Ishikawa (cell line): ENCODE measurements around the gene TAOK3.

Source experiments
- CEBPB ChIP-seq: IDR thresholded peaks from 2 replicates; pipeline ENCODE4 v1.6.1; 2012
- CREB1 ChIP-seq: IDR thresholded peaks from 2 replicates; pipeline ENCODE4 v1.6.1; 2012; ENCODE audit warnings: low read depth
- EGR1 ChIP-seq: IDR thresholded peaks from 2 replicates; pipeline ENCODE4 v1.6.1; 2012
- EP300 ChIP-seq: IDR thresholded peaks from 2 replicates; pipeline ENCODE4 v1.6.1; 2012; ENCODE audit warnings: borderline replicate concordance
- FOXM1 ChIP-seq: IDR thresholded peaks from 2 replicates; pipeline ENCODE4 v1.6.1; 2012; ENCODE audit warnings: low read depth, borderline replicate concordance
- NFIC ChIP-seq: IDR thresholded peaks from 2 replicates; pipeline ENCODE4 v1.6.1; 2012
- RAD21 ChIP-seq: IDR thresholded peaks from 2 replicates; pipeline ENCODE4 v1.6.1; 2012; ENCODE audit warnings: low read depth
- TAF1 ChIP-seq: IDR thresholded peaks from 2 replicates; pipeline ENCODE4 v1.6.1; 2012; ENCODE audit warnings: low read depth, mild to moderate bottlenecking
- TCF12 ChIP-seq: IDR thresholded peaks from 2 replicates; pipeline ENCODE4 v1.6.1; 2012; ENCODE audit warnings: low read depth
- TEAD4 ChIP-seq: IDR thresholded peaks from 2 replicates; pipeline ENCODE4 v1.6.1; 2012
- YY1 ChIP-seq: IDR thresholded peaks from 2 replicates; pipeline ENCODE4 v1.6.1; 2012; ENCODE audit warnings: low read depth
- ZBTB7A ChIP-seq: IDR thresholded peaks from 2 replicates; pipeline ENCODE4 v1.6.1; 2012; ENCODE audit warnings: low read depth
- TF ChIP-seq, protein P1 (sequence below): IDR thresholded peaks from 2 replicates; pipeline ENCODE4 v1.6.1; 2012; ENCODE audit warnings: low read depth, mild to moderate bottlenecking
- TF ChIP-seq, protein P2 (sequence below): IDR thresholded peaks from 2 replicates; pipeline ENCODE4 v1.6.1; 2012
- TF ChIP-seq, protein P3 (sequence below): IDR thresholded peaks from 2 replicates; pipeline ENCODE4 v1.6.1; 2012

TAOK3 gene

DNA sequence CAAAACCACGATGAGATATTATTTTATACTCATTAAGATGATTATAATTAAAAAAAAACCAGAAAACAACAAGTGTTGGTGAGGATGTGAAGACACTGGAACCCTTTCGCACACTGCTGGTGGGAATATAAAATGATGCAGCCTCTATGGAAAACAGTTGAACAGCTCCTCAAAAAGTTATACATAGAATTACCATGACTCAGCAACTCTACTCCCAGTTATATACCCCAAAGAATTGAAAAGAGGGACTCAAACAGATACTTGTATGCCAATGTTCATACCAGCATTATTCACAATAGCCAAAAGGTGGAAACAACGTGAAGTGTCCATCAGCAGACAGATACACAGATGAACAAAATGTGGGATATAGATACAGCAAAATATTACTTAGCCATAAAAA, 53.1 kb downstream of the TAOK3 start:
- TF ChIP-seq TEAD4 (no peak), NFIC (no peak), TAF1 (no peak), TCF12 (no peak), YY1 (no peak), CREB1 (no peak), EGR1 (no peak), EP300 (no peak), CEBPB (no peak), FOXM1 (no peak)
- TF ChIP-seq, protein P1, sequence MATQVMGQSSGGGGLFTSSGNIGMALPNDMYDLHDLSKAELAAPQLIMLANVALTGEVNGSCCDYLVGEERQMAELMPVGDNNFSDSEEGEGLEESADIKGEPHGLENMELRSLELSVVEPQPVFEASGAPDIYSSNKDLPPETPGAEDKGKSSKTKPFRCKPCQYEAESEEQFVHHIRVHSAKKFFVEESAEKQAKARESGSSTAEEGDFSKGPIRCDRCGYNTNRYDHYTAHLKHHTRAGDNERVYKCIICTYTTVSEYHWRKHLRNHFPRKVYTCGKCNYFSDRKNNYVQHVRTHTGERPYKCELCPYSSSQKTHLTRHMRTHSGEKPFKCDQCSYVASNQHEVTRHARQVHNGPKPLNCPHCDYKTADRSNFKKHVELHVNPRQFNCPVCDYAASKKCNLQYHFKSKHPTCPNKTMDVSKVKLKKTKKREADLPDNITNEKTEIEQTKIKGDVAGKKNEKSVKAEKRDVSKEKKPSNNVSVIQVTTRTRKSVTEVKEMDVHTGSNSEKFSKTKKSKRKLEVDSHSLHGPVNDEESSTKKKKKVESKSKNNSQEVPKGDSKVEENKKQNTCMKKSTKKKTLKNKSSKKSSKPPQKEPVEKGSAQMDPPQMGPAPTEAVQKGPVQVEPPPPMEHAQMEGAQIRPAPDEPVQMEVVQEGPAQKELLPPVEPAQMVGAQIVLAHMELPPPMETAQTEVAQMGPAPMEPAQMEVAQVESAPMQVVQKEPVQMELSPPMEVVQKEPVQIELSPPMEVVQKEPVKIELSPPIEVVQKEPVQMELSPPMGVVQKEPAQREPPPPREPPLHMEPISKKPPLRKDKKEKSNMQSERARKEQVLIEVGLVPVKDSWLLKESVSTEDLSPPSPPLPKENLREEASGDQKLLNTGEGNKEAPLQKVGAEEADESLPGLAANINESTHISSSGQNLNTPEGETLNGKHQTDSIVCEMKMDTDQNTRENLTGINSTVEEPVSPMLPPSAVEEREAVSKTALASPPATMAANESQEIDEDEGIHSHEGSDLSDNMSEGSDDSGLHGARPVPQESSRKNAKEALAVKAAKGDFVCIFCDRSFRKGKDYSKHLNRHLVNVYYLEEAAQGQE = no peak
- TF ChIP-seq, protein P2, sequence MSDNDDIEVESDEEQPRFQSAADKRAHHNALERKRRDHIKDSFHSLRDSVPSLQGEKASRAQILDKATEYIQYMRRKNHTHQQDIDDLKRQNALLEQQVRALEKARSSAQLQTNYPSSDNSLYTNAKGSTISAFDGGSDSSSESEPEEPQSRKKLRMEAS = no peak

DNA sequence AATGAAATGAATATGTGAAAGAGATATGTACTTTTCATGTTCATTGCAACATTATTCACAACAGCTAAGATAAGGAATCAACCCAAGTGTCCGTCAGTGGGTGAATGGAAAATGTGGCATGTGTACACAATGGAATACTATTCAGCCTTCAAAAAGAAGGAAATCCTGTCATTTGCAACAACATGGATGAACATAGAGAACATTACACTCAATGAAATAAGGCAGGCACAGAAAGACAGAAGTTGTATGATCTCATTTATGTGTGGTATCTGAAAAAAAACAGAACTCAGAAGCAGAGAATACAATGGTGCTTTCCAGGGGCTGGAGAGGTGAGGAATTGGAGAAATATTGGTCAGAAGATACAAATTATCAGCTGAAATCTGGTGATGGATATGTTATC, 54.0 kb downstream of the TAOK3 start:
- TF ChIP-seq, protein P3, sequence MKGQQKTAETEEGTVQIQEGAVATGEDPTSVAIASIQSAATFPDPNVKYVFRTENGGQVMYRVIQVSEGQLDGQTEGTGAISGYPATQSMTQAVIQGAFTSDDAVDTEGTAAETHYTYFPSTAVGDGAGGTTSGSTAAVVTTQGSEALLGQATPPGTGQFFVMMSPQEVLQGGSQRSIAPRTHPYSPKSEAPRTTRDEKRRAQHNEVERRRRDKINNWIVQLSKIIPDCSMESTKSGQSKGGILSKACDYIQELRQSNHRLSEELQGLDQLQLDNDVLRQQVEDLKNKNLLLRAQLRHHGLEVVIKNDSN = no peak
- TF ChIP-seq RAD21 = no peak
- no peak for TF ChIP-seq TCF12
- TF ChIP-seq ZBTB7A = no peak
- no peak for TF ChIP-seq TEAD4
- no peak for TF ChIP-seq NFIC

DNA sequence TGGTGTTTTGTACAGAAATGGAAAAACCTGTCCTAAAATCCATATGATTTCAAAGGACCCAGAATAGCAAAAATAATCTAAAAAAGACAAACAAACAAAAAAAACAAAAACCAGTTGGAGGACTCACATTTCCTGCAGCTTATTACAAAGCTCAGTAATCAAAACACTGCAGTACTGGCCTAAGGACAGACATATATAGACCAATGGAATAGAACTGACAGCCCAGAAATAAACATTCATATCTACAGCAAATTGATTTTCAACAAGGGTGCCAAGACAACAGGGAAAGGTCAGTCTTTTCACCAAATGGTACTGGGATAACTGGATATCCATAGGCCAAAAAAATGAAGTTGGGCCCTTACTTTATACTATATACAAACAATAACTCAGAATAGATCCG, 55.0 kb downstream of the TAOK3 start:
- TF ChIP-seq YY1 = no peak
- no peak for TF ChIP-seq CEBPB
- no peak for TF ChIP-seq CREB1
- TF ChIP-seq, protein P1 = no peak
- TF ChIP-seq TEAD4 = no peak
- TF ChIP-seq, protein P2 = no peak
- no peak for TF ChIP-seq TCF12
- TF ChIP-seq FOXM1 = no peak
- TF ChIP-seq EGR1 = no peak
- TF ChIP-seq NFIC = no peak
- TF ChIP-seq RAD21 = no peak
- TF ChIP-seq ZBTB7A = no peak

DNA sequence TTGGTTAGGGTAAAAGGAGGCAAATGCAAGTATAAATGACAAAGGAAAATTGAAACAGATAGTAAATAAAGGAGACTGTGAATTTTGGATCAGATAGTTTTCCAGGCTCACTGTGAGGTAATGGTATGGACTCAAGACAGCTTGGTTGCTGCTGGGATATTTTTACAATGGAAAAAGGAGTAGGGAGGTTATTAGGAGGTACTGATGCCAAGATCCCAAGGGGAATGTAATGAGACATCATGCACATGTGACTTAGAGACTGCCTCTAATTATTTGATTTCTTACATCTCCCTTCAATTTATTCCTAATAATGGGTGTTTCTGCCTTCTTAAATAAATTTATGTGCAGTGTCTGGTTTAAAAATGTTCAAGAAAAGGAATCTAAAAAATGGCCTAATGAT, 56.9 kb downstream of the TAOK3 start:
- no peak for TF ChIP-seq CEBPB
- TF ChIP-seq ZBTB7A = no peak
- TF ChIP-seq, protein P1 = no peak
- TF ChIP-seq, protein P3 = no peak
- TF ChIP-seq FOXM1 = no peak
- TF ChIP-seq TEAD4 = no peak
- no peak for TF ChIP-seq EGR1
- TF ChIP-seq TAF1 = no peak
- TF ChIP-seq, protein P2 = no peak
- TF ChIP-seq TCF12 = no peak
- no peak for TF ChIP-seq RAD21
- TF ChIP-seq CREB1 = no peak
- no peak for TF ChIP-seq NFIC
- no peak for TF ChIP-seq YY1
- TF ChIP-seq EP300 = no peak
